ENCODE data around the gene MACROD2.
"Not testable (repeated sequence)": the region's sequence is repeated elsewhere in the genome, so short reads cannot be mapped to it uniquely, and the experiment has no call there.

The MACROD2 gene

DNA sequence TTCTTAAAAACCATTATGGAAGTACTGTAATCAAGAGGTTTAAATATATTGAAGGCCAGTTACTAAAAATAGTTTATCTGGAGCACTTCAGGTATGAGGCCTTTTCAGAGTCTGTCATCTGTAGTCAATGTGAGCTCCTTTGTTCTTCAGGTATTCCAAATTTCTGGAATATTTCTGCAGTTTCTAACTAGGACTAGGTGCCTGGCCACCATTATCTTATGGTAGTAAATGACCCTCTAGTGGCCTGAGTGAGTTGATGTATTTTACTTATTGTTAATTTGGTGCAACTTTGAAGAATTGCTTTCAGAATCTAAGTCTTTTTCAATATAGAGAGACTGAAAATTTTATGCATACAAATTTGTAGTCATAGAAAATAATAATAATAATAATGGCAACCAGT lies 437.3 kb downstream of the MACROD2 start:
- Mint-ChIP-seq H3K9me3 (peaks cover 7% of the 10 kb centered on the region), H3K4me3 (no peak overlapping the region), H3K27me3 (ENCODE audit: low read depth) (no peaks in the 10 kb centered on the region), H3K36me3 (ENCODE audit: low read depth) (no peaks in the 10 kb centered on the region), H3K27ac (no peak overlapping the region), H3K4me1 (ENCODE audit: low read depth) (no peaks in the 10 kb centered on the region)

DNA sequence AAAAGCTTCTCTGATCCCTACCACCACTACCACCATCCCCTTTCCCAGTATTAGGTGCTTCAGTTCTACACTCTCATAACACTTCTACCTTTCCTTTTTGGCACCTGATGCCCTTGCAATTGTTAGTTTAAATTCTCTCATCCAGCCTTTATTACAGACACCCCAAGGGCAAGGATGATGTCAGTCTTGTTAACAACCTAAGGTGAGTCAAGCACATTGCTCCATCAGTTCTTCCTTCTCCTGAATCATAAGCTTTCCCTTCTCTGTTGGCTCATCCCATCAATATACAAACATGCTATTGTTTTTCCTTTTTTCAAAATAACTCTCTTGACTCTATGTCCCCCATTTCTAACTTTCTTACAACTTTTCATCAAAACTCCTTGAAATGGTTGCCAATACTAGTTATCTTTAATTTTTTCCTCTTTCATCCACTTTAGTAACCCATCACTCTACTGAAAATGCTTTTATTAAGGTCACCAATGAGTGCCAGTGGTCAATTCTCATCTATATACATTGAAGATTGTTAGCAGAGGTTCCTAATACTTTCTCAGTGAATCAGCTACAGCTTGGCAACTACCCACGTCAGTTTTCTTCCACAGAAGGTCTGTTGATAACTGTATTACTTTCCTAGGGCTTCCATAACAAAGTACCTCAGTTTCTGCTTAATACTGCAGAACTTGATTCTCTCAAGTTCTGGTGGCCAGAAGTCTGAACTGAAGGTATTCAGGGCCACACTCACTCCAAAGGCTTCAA lies 439.2 kb downstream of the MACROD2 start:
- Mint-ChIP-seq H3K4me3 (no peak overlapping the region), H3K27me3 (ENCODE audit: low read depth) (no peaks in the 10 kb centered on the region), H3K9me3 (peaks cover 21% of the 10 kb centered on the region), H3K36me3 (ENCODE audit: low read depth) (no peaks in the 10 kb centered on the region), H3K27ac (no peak overlapping the region), H3K4me1 (ENCODE audit: low read depth) (no peaks in the 10 kb centered on the region)

- Mint-ChIP-seq H3K9me3 (peaks cover 30% of the 10 kb centered on the region), H3K4me3 (no peak overlapping the region), H3K36me3 (ENCODE audit: low read depth) (no peaks in the 10 kb centered on the region), H3K27me3 (ENCODE audit: low read depth) (no peaks in the 10 kb centered on the region), H3K4me1 (ENCODE audit: low read depth) (no peaks in the 10 kb centered on the region), H3K27ac (no peak overlapping the region)
Measured at GRCh38 chr20:14441201-14441600, 445.9 kb downstream of the MACROD2 start.

DNA sequence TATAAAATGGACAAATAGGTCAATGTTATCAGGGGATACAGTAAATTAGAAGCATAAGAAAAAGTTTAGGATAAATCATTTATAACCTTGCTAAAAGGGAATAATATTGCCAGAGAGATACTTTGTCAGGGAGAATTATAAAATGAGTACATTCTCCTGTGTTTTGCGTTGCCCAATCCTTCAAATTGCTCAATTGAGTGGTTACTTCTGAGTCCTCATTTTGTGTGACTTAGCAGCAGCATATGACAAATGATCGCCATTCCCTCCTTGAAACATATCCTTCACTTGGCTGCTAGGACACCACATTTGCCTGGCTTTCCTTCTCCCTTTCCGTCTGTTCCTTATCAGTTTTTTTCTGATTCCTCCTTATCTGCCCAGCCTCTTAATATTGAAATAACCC lies 448.8 kb downstream of the MACROD2 start:
- Mint-ChIP-seq H3K27ac (no peak overlapping the region), H3K4me3 (no peak overlapping the region), H3K36me3 (ENCODE audit: low read depth) (no peaks in the 10 kb centered on the region), H3K9me3 (peaks cover 14% of the 10 kb centered on the region), H3K27me3 (ENCODE audit: low read depth) (no peaks in the 10 kb centered on the region), H3K4me1 (ENCODE audit: low read depth) (no peaks in the 10 kb centered on the region)

DNA sequence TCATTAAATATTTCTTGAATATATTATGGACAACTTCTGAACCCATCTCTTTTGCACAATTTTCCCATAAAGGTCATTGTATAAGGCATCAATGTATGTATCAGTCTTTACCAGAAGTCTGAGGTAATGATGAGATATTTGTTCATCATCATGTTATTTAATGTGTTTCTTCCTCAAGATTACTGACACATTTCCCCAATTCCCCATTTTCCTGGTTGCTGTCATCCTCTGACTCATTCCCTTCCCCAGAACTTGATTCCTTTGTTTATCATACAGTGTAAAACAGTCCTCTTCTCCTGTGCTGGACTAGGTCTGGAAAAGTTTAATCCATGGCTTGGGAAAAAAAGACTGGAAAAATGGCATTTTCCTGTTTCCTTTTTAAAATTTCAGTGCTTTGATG lies 450.0 kb downstream of the MACROD2 start:
- Mint-ChIP-seq H3K27me3 (ENCODE audit: low read depth) (no peaks in the 10 kb centered on the region), H3K27ac (no peak overlapping the region), H3K4me1 (ENCODE audit: low read depth) (no peaks in the 10 kb centered on the region), H3K36me3 (ENCODE audit: low read depth) (no peaks in the 10 kb centered on the region), H3K9me3 (peaks cover 11% of the 10 kb centered on the region), H3K4me3 (no peak overlapping the region)

- H3K36me3 Mint-ChIP-seq (ENCODE audit: low read depth): no peaks in the 10 kb centered on the region
- H3K27me3 Mint-ChIP-seq (ENCODE audit: low read depth): no peaks in the 10 kb centered on the region
- no peaks in the 10 kb centered on the region for H3K4me1 Mint-ChIP-seq (ENCODE audit: low read depth)
- H3K9me3 Mint-ChIP-seq: peaks cover 10% of the 10 kb centered on the region
- H3K4me3 Mint-ChIP-seq: no peak overlapping the region
- H3K27ac Mint-ChIP-seq: no peak overlapping the region
Measured at GRCh38 chr20:14445902-14446301, 450.6 kb downstream of the MACROD2 start.

GRCh38 chr20:14446446-14446845 lies 451.1 kb downstream of the MACROD2 start:
- H3K27ac Mint-ChIP-seq: no peak overlapping the region
- no peaks in the 10 kb centered on the region for H3K4me1 Mint-ChIP-seq (ENCODE audit: low read depth)
- H3K9me3 Mint-ChIP-seq: peaks cover 8% of the 10 kb centered on the region
- H3K36me3 Mint-ChIP-seq (ENCODE audit: low read depth): no peaks in the 10 kb centered on the region
- no peaks in the 10 kb centered on the region for H3K27me3 Mint-ChIP-seq (ENCODE audit: low read depth)
- no peak overlapping the region for H3K4me3 Mint-ChIP-seq

- no peaks in the 10 kb centered on the region for H3K4me1 Mint-ChIP-seq (ENCODE audit: low read depth)
- H3K36me3 Mint-ChIP-seq (ENCODE audit: low read depth): no peaks in the 10 kb centered on the region
- no peaks in the 10 kb centered on the region for H3K27me3 Mint-ChIP-seq (ENCODE audit: low read depth)
- H3K4me3 Mint-ChIP-seq: no peak overlapping the region
- H3K27ac Mint-ChIP-seq: no peak overlapping the region
- H3K9me3 Mint-ChIP-seq: peaks cover 8% of the 10 kb centered on the region
Measured at GRCh38 chr20:14449323-14449722, 454.0 kb downstream of the MACROD2 start.

DNA sequence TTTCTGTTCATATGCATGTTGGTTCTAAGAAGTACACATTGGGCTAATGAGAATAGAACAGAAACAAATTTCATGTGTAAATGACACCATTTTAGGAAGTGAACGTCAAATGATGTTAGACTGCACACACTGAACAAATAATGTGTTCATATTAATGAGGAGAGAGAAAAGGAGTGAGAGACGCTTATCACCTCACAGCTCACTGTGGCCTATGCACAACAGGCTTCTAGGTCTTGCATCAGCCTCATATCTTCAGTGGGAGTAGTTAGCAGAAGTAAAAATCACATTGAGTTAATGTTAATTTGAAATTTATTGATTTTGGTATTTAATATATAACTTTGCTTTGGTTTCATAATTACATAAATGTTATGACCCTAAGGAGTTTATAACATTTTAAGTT lies 454.9 kb downstream of the MACROD2 start:
- H3K36me3 Mint-ChIP-seq (ENCODE audit: low read depth): no peaks in the 10 kb centered on the region
- no peak overlapping the region for H3K4me3 Mint-ChIP-seq
- H3K27me3 Mint-ChIP-seq (ENCODE audit: low read depth): no peaks in the 10 kb centered on the region
- no peaks in the 10 kb centered on the region for H3K4me1 Mint-ChIP-seq (ENCODE audit: low read depth)
- H3K27ac Mint-ChIP-seq: no peak overlapping the region
- H3K9me3 Mint-ChIP-seq: peaks cover 13% of the 10 kb centered on the region

- Mint-ChIP-seq H3K27ac (no peak overlapping the region), H3K4me3 (no peak overlapping the region), H3K9me3 (peaks cover 14% of the 10 kb centered on the region), H3K36me3 (ENCODE audit: low read depth) (no peaks in the 10 kb centered on the region), H3K27me3 (ENCODE audit: low read depth) (no peaks in the 10 kb centered on the region), H3K4me1 (ENCODE audit: low read depth) (no peaks in the 10 kb centered on the region)
Measured at GRCh38 chr20:14451458-14451857, 456.1 kb downstream of the MACROD2 start.

- H3K4me3 Mint-ChIP-seq: no peak overlapping the region
- H3K9me3 Mint-ChIP-seq: peaks cover 14% of the 10 kb centered on the region
- H3K4me1 Mint-ChIP-seq (ENCODE audit: low read depth): no peaks in the 10 kb centered on the region
- no peaks in the 10 kb centered on the region for H3K27me3 Mint-ChIP-seq (ENCODE audit: low read depth)
- no peaks in the 10 kb centered on the region for H3K36me3 Mint-ChIP-seq (ENCODE audit: low read depth)
- H3K27ac Mint-ChIP-seq: no peak overlapping the region
Measured at GRCh38 chr20:14453259-14453658, 457.9 kb downstream of the MACROD2 start.

- Mint-ChIP-seq H3K27ac (no peak overlapping the region), H3K36me3 (ENCODE audit: low read depth) (no peaks in the 10 kb centered on the region), H3K27me3 (ENCODE audit: low read depth) (no peaks in the 10 kb centered on the region), H3K4me3 (no peak overlapping the region), H3K9me3 (peaks cover 14% of the 10 kb centered on the region), H3K4me1 (ENCODE audit: low read depth) (no peaks in the 10 kb centered on the region)
Measured at GRCh38 chr20:14454296-14454695, 459.0 kb downstream of the MACROD2 start.

- H3K27ac Mint-ChIP-seq; H3K36me3 Mint-ChIP-seq (ENCODE audit: low read depth); H3K4me1 Mint-ChIP-seq (ENCODE audit: low read depth); H3K4me3 Mint-ChIP-seq; H3K27me3 Mint-ChIP-seq (ENCODE audit: low read depth): not testable (repeated sequence)
- peaks cover 41% of the 10 kb centered on the region for H3K9me3 Mint-ChIP-seq
Measured at GRCh38 chr20:14467104-14467827, 471.9 kb downstream of the MACROD2 start.

- Mint-ChIP-seq H3K9me3 (peaks cover 36% of the 10 kb centered on the region), H3K4me1 (ENCODE audit: low read depth) (no peaks in the 10 kb centered on the region), H3K27me3 (ENCODE audit: low read depth) (no peaks in the 10 kb centered on the region), H3K27ac (no peak overlapping the region), H3K4me3 (no peak overlapping the region), H3K36me3 (ENCODE audit: low read depth) (no peaks in the 10 kb centered on the region)
Measured at GRCh38 chr20:14470231-14470899, 475.0 kb downstream of the MACROD2 start.
